HG03342 (cell line): Measurements from ENCODE around the gene MYOM3.

Experiments used
- ATAC-seq: cut with Tn5 transposase; IDR thresholded peaks from one replicate; pipeline ENCODE4 v1.9.1; 2021; ENCODE audit warnings: mild to moderate bottlenecking, moderate library complexity; ENCODE audit not compliant: unreplicated experiment

MYOM3 gene

DNA sequence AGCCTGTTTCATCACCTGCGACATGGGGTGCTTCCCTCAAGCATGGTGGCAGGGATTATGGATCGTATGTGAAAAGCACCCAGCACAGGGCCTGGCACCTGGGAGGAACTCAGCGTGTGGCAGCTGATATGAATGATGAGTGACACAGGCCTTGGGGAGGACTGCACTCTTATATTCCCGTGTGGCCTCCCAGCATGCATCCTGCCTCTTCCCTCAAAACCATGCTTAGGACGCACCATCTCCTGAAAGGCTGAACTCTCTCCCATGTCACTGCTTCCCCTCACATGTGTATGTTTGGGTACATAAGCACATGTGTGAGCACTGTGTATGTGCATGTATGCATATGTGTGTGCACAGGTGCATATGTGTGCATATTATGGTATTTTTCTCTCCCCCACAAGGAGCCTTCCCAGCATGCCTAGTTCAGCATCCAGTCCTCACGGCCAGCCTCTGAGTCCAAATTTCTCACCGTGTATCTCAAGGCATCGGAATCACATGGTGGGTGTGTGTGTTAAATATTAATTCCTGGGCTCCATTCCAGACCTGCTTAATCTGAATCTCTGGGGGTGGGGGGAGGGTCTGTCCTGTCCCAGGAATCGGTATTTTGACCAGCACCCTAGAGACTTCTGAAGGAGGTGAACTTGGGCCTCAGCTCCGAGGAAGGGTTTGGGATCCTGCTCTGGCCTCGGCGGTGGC is 12.8 kb downstream of the MYOM3 start:
- no peak for ATAC-seq

DNA sequence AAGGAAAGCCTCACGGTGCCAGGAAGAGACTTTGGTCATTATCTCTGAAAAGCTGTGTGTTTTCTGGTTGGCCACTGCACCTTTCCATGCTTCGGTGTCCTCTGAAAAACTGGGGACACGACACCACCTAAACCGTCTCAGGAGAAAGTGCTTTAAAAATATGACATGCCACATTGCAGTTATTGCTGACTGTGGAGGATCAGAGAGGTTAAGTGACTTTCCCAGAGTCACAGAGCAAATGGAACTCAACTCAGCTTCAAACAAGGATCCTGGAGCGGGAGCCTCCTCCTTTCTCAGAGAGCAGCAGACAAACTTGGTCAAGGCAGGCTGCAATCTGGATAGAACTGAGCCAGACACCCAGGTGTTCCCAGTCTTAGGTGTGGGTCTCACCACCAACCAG is 13.8 kb downstream of the MYOM3 start:
- ATAC-seq, result no peak

DNA sequence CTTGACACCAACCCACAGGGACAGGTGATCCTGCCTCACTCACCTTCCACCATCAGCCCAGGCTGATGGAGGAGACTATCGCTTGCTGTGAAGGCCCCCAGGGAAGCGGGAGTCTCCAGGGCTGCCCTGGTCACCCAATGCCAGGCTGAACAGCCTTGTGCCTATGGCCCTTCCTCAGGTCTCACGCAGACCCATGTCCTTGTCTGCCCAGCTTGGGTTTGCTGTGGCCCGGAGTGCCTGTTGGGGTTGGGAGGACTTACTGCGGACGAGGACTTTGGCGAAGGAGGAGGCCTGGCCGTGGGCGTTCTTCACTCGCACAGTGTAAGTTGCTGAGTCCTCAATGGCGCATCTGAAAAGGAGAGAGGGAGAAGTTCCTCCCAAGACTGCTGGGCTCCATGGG is 14.3 kb downstream of the MYOM3 start:
- no peak for ATAC-seq

- no peak for ATAC-seq
Observed at GRCh38 chr1:24096739-24097103, 15.2 kb downstream of the MYOM3 start.

- no peak for ATAC-seq
Observed at GRCh38 chr1:24096009-24096738, 15.8 kb downstream of the MYOM3 start.

DNA sequence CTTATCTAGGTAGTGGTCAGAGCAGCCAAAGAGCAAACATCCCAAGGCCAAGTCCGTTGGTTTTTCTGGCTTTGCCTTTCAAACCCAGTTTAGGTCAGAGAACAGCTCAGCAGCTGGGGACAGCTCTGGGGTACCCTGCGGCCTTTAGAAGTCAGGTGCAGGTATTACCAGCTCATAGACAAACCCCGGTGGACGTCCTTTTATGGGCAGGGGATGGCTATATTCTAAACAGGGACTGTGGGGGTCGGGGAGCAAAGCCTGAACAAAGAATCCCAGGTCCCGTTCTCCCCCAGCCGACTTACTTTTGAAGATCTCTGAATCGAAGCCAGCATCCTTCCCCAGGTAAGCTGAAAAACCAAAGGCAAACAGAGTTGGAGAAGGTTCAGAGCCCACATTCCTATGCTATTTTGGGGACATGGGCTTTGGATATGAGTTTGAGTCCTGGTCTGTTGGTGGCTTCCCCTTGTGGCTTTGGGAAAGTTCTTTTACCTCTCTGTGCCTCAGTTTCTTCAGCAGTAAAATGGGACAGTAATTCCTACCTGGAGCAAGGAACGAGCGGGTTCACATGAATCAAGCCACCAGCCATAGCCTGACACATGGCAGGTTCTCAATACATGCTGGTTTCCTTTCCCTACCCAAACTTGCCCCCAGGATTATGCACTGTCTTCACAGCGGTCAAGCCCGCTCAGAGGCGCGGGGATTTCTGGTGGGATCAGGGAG is 16.6 kb downstream of the MYOM3 start:
- no peak for ATAC-seq

- ATAC-seq, result no peak
Observed at GRCh38 chr1:24094554-24094953, 17.4 kb downstream of the MYOM3 start.

DNA sequence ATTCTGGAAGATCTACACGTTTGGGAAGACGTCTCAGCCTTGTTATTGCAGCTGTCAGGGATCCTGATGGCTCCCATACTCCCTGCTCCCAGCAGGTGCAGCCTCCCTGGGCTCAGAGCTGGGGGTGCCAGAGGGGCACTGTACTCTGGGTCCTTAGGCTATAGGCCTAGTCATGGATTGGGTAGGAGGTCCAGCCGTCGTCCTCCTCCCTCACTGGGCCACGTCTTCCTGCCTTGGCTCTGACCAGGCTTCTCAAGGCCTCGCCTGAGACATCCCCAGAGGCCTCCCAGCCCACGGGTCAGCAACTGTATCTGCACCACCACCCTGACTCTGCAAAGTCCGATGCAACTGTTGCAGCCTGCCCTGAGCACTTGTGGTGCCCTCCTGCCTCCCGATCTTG is 18.2 kb downstream of the MYOM3 start:
- no peak for ATAC-seq

- no peak for ATAC-seq
Observed at GRCh38 chr1:24092979-24093378, 19.0 kb downstream of the MYOM3 start.

DNA sequence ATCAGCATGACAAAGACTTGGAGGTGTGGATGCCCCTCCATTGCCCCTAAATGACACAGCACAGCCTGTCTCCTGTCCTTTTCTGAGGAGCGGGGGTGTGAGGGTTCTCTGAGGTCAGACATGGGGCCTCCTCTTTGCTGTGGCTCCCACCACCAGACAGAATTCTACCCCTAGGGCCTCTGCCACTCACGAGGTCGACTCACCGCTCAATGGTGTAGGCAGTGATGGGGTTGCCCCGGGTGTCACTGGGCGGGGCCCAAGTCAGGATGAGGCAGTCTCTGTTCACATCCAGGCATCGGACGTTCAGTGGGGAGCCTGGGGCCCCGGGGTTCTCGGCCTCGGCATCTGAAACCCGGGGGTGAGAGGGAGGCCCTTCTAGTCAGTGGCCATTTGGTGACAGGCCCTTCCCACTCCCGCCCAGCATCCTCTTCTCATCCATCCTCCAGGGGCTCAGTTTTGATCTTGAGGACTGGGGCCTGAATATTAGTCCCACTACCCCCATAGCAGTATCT is 19.9 kb downstream of the MYOM3 start:
- ATAC-seq, result no peak

DNA sequence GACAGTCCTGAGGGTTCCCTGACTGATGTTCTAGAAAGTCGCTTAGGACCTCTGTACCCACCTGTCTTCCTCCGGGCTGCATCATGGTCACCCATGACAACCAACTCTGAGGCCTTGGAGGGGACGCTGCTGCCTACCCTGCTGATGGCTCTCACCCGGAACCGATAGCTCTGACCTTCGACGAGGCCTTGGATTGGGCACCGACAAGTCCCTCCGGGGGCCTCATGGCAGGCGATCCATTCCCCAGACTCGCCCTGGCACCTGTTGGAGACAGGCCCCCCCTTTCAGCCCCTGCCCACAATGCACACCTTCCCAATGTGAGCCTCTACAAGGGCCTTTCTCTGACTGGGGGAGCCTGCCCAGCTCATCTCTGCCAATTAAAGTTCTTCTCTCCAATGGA is 21.2 kb downstream of the MYOM3 start:
- ATAC-seq, result no peak

GRCh38 chr1:24089743-24090555 is 22.0 kb downstream of the MYOM3 start:
- ATAC-seq, result no peak

DNA sequence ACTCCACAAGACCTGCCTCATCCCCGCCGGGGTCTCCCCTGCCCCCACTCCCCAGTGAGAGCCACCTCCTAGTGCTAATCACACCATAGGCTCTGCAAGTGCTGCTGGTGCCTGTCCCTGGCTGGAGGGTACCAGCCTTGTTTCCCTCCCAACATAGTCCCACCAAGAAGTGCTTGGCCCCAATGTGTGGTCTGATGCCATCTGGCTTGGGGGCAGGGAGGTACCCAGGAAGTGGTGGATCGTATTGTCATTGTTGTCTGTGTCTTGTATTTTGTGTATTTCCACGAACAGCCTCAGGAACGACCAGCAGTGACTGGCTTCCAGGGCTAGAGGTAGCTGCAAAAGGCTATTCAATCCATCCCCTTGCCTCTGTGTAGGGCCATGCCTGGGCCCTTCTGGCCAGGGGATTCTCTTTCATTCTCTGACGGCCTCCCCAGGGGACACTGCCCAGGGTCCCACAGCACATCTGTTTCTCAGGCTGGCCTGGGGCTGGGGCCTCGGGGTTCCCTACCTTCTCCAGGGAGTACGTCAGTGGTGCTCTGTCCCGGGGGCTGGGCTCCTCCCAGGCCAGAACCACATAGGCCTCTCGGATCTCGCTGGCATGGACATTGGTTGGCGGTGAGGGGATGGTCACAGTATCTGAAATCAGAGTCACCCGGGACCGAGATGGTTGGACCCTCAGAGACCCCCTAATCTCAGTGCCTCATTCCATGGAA is 22.8 kb downstream of the MYOM3 start:
- ATAC-seq, result no peak

- no peak for ATAC-seq
Observed at GRCh38 chr1:24086466-24086865, 25.5 kb downstream of the MYOM3 start.

DNA sequence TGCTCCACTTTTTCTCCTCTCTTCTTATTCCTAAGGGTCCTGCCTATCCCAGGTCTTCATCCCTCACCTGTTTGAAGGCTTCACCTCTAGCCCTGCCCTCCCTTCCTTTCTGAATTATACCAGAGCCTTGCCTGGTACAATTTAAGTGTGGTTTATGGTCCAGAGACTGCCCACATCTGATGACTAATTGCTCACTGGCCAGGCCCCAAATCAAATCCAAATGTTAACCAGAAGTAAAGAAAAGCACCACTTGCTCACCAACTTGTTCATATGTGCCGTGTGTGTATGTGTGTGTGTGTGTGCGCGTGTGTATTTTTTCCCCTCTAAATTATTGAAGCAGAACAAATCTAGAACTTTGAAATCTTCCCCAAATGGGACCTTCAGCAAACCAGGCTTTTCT is 26.4 kb downstream of the MYOM3 start:
- no peak for ATAC-seq

- ATAC-seq, result no peak
Observed at GRCh38 chr1:24085007-24085406, 26.9 kb downstream of the MYOM3 start.

- ATAC-seq, result no peak
Observed at GRCh38 chr1:24084050-24084449, 27.9 kb downstream of the MYOM3 start.

DNA sequence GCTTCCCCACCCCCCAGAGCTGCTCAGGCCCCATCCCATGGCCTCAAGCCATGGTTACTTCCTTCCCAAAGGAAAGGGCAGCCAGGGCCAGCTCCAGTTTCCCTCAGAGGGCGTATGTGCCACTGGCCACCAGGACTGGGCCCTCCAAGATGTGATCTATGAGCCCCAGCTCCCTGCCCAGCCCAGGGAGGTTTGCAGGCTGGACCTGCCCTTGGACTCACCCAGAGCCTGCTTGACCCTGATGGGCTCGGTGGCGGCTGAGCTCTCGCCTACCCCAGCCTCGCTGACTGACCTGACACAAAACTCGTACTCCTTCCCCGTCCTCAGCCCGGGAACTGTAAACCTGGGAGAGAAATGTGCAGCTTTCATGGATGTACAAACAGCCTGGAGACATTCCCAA is 29.6 kb downstream of the MYOM3 start:
- no peak for ATAC-seq

DNA sequence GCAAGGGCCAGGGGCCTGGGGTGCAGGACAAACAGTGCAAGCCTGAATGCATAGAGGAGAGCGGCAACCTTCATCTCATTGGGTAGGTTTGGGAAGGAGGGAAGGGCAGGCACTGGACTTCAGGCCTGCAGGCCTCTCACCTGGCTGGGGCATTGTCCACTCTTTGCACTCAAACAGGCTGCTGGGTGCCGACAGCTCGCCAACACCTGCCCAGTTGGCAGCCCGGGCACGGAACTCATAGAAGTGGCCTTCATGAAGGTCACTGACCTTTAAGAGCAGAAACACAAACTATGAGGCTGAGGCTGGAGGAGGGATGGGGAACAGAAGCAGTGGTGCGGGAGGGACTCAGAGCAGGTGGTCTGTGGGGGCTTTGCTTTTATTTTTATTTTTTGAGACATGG is 30.7 kb downstream of the MYOM3 start:
- no peak for ATAC-seq

- ATAC-seq, result no peak
Observed at GRCh38 chr1:24080131-24080530, 31.8 kb downstream of the MYOM3 start.
